SKM-1 (cell line): ENCODE results near the gene CEP250.
A peak's percentile ranks its signal among the peaks of the same experiment; 100 is the strongest.
"Not testable (repeated sequence)": the region's sequence is repeated elsewhere in the genome, so short reads cannot be mapped to it uniquely, and the experiment has no call there.

ENCODE experiments used
- DNase-seq: peaks from one replicate; lab custom pipeline; 2025; ENCODE audit not compliant: unreplicated experiment; lab: John Stamatoyannopoulos, UW

The CEP250 gene

GRCh38 chr20:35517767-35518166, 62.4 kb downstream of the CEP250 start:
- DNase-seq, result not testable (repeated sequence)

GRCh38 chr20:35518955-35519354, 63.6 kb downstream of the CEP250 start:
- DNase-seq, result no peak

GRCh38 chr20:35523298-35523888, 68.0 kb downstream of the CEP250 start:
- no peak for DNase-seq

- no peak for DNase-seq
These were observed 70.2 kb downstream of the CEP250 start for GRCh38 chr20:35525639-35526038.

GRCh38 chr20:35527122-35527769, 71.8 kb downstream of the CEP250 start:
- DNase-seq, result no peak

GRCh38 chr20:35529552-35529951, 74.2 kb downstream of the CEP250 start, which contains the start of gene C20orf173:
TSS of gene C20orf173 (minus strand) at chr20:35529652. CDS start at chr20:35529373, 279 bp downstream.
- no peak for DNase-seq

- no peak for DNase-seq
These were observed 84.4 kb downstream of the CEP250 start for GRCh38 chr20:35539756-35540212.

GRCh38 chr20:35541118-35541782, 85.9 kb downstream of the CEP250 start:
- DNase-seq, result no peak

- DNase-seq, result peak; percentile 90
These were observed 86.6 kb downstream of the CEP250 start, which contains the start of gene ERGIC3 for GRCh38 chr20:35541783-35542662. TSS of gene ERGIC3 (plus strand) at chr20:35542078. CDS start at chr20:35542098, 20 bp downstream.

GRCh38 chr20:35542990-35543389, 87.6 kb downstream of the CEP250 start:
- DNase-seq, result no peak

- no peak for DNase-seq
These were observed 89.0 kb downstream of the CEP250 start for GRCh38 chr20:35544436-35544835.

GRCh38 chr20:35544941-35545340, 89.5 kb downstream of the CEP250 start:
- not testable (repeated sequence) for DNase-seq

- no peak for DNase-seq
These were observed 90.7 kb downstream of the CEP250 start for GRCh38 chr20:35546127-35546526.

- DNase-seq, result no peak
These were observed 91.9 kb downstream of the CEP250 start for GRCh38 chr20:35547329-35547728.

GRCh38 chr20:35551503-35551902, 96.1 kb downstream of the CEP250 start:
- DNase-seq, result no peak

- DNase-seq, result no peak
These were observed 97.5 kb downstream of the CEP250 start for GRCh38 chr20:35552914-35553313.

- not testable (repeated sequence) for DNase-seq
These were observed 100.1 kb downstream of the CEP250 start for GRCh38 chr20:35555461-35555860.

GRCh38 chr20:35555951-35556645, 100.7 kb downstream of the CEP250 start:
- no peak for DNase-seq

- DNase-seq, result no peak
These were observed 101.5 kb downstream of the CEP250 start for GRCh38 chr20:35556871-35557270.

- DNase-seq, result no peak
These were observed 103.1 kb downstream of the CEP250 start for GRCh38 chr20:35558451-35558850.
